Stimulated activated CD4-positive, alpha-beta T cell treated with anti-CD3 and anti-CD28 coated beads, TNF-alpha, amount 100 ng/mL, for 4 hours (primary cell): ENCODE results near the gene PNPT1.

Experiments used
- DNase-seq, 3 experiments: peaks; one replicate each; pipeline ENCODE4 v3.0.0-alpha.2; 2020; ENCODE audit warnings: low read depth in 3 of 3

Gene PNPT1

GRCh38 chr2:55668956-55669355, 24.7 kb downstream of the PNPT1 start:
- no peak for DNase-seq

- no peak for DNase-seq
These were observed 40.4 kb downstream of the PNPT1 start for GRCh38 chr2:55653255-55653654.

- no peak for DNase-seq
These were observed 44.4 kb downstream of the PNPT1 start for GRCh38 chr2:55649211-55649610.

- DNase-seq, result no peak
These were observed 56.8 kb downstream of the PNPT1 start for GRCh38 chr2:55636831-55637230.

- DNase-seq, result no peak
These were observed 64.7 kb downstream of the PNPT1 start for GRCh38 chr2:55628931-55629330.

GRCh38 chr2:55627915-55628314, 65.7 kb downstream of the PNPT1 start:
- no peak for DNase-seq

GRCh38 chr2:55621802-55622201, 71.8 kb downstream of the PNPT1 start:
- no peak for DNase-seq

GRCh38 chr2:55620123-55620779, 73.4 kb downstream of the PNPT1 start:
- DNase-seq, result no peak

- DNase-seq, result peak in 1 of 3 experiments; percentile 18
These were observed 75.2 kb downstream of the PNPT1 start for GRCh38 chr2:55618275-55619055.

GRCh38 chr2:55618025-55618274, 75.7 kb downstream of the PNPT1 start:
- DNase-seq, result no peak

GRCh38 chr2:55617175-55618024, 76.2 kb downstream of the PNPT1 start, which contains the start of gene PPP4R3B:
Gene PPP4R3B, minus strand, starts transcription at chr2:55617622. Its CDS starts 337 bp downstream, at chr2:55617285.
- DNase-seq, result peak; percentile 91 to 99 (median 95)

GRCh38 chr2:55616551-55617174, 77.0 kb downstream of the PNPT1 start:
- DNase-seq, result no peak

GRCh38 chr2:55611997-55612396, 81.6 kb downstream of the PNPT1 start:
- no peak for DNase-seq

GRCh38 chr2:55610954-55611743, 82.5 kb downstream of the PNPT1 start:
- no peak for DNase-seq

- DNase-seq, result no peak
These were observed 83.6 kb downstream of the PNPT1 start for GRCh38 chr2:55609938-55610578.

- no peak for DNase-seq
These were observed 84.3 kb downstream of the PNPT1 start for GRCh38 chr2:55609193-55609794.

- DNase-seq, result no peak
These were observed 85.9 kb downstream of the PNPT1 start for GRCh38 chr2:55607717-55608116.

GRCh38 chr2:55604027-55604565, 89.5 kb downstream of the PNPT1 start:
- no peak for DNase-seq

GRCh38 chr2:55601849-55602248, 91.8 kb downstream of the PNPT1 start:
- no peak for DNase-seq
